Motor neuron (in vitro differentiated cells): ENCODE measurements around the gene SEC22A. TPM values are rescaled to one million over a fixed set of nuclear protein-coding genes. Genes with fewer than 3 reads are reported as not detected.
A peak's percentile ranks its signal among the peaks of the same experiment; 100 is the strongest.

ENCODE experiments used
- ATAC-seq, 8 experiments: fragments of 200-7000 bp; cut with Tn5 transposase; replicated peaks in 6 of 8; 2 replicates each; pipeline ENCODE4 v1.8.0; 2021; ENCODE audit warnings: mild to moderate bottlenecking in 8 of 8, moderate library complexity in 8 of 8
- H3K27ac ChIP-seq, 2 donors: fragments of 250-450 bp; sonication (Bioruptor Pico); 2 replicates each; pipeline ENCODE4 v1.9.0; 2021; ENCODE audit warnings: antibody characterized with exemption in 2 of 2, mild to moderate bottlenecking in 2 of 2, moderate library complexity in 1 of 2
- H3K4me1 ChIP-seq, 2 donors: fragments of 250-450 bp; sonication (Bioruptor Pico); replicated peaks in 1 of 2; 2 replicates each; pipeline ENCODE4 v1.6.1; 2021; ENCODE audit warnings: antibody characterized with exemption in 2 of 2, mild to moderate bottlenecking in 2 of 2, moderate library complexity in 1 of 2
- H3K4me3 ChIP-seq, 5 donors: fragments of 250-450 bp; sonication (Bioruptor Pico); 2 replicates each; pipeline ENCODE4 v1.9.0; 2021; ENCODE audit warnings: antibody characterized with exemption in 5 of 5, mild to moderate bottlenecking in 5 of 5, moderate library complexity in 4 of 5
- WGBS, 10 experiments: fragments of 450-650 bp; shearing (Covaris generic); methylation state at CpG; one replicate each; pipeline ENCODE4 v1.0.0; 2022; 5-methylcytosine and 5-hydroxymethylcytosine counted together
- in situ Hi-C, 9 experiments: fragments of 400-800 bp; cut with MboI; loops; one replicate each; pipeline ENCODE4 v1.15.0; 2021; ENCODE audit warnings: low sequenced_read_pairs in 9 of 9, low pct_unique_long_range_greater_than_20kb in 2 of 9; ENCODE audit not compliant: unreplicated experiment in 9 of 9
- total RNA-seq, 8 experiments: library from RNA; unstranded; fragments of 300-600 nt; gene quantifications; 2 replicates each; pipeline versions ENCODE4 v1.2.3 to v1.2.4, GENCODE V29; 2022

Gene SEC22A
- total RNA-seq, 8 experiments from 2014 or later: 17.8 to 29.2 (median 20.4) TPM

GRCh38 chr3:123277106-123277505 is 75.4 kb downstream of the SEC22A start:
- no peak overlapping the region for H3K27ac ChIP-seq
- H3K4me3 ChIP-seq: no peak overlapping the region
- no peak for ATAC-seq
- WGBS, 10 experiments: 20 to 100% (median 91%) methylated on average over 1 to 6 of the region's 6 CpGs; no CpG with 5 or more reads in 2 of the 10 experiments
- H3K4me1 ChIP-seq: no peaks in the 10 kb centered on the region
- in situ Hi-C loops: no loop called here

GRCh38 chr3:123278446-123278845 is 76.7 kb downstream of the SEC22A start:
- in situ Hi-C loops: no loop called here
- Histone ChIP-seq H3K4me3 (no peak overlapping the region), H3K27ac (no peak overlapping the region), H3K4me1 (no peaks in the 10 kb centered on the region)
- ATAC-seq: no peak
- 72 to 100% (median 100%) methylated on average over 1 to 3 of the region's 5 CpGs; no CpG with 5 or more reads in 7 of the 10 experiments for WGBS, 10 experiments

GRCh38 chr3:123279121-123279520 is 77.4 kb downstream of the SEC22A start:
- in situ Hi-C loops: no loop called here
- WGBS, 10 experiments: 40 to 100% (median 83%) methylated on average over 1 to 6 of the region's 7 CpGs; no CpG with 5 or more reads in 4 of the 10 experiments
- Histone ChIP-seq H3K4me3 (no peak overlapping the region), H3K27ac (no peak overlapping the region), H3K4me1 (no peaks in the 10 kb centered on the region)
- no peak for ATAC-seq

GRCh38 chr3:123281406-123281805 is 79.7 kb downstream of the SEC22A start:
- in situ Hi-C loops: no loop called here
- no peaks in the 10 kb centered on the region for H3K4me1 ChIP-seq
- H3K27ac ChIP-seq: no peak overlapping the region
- WGBS, 10 experiments: 33 to 91% (median 44%) methylated on average over 1 to 3 of the region's 3 CpGs; no CpG with 5 or more reads in 7 of the 10 experiments
- no peak overlapping the region for H3K4me3 ChIP-seq
- ATAC-seq: no peak

- no peak for ATAC-seq
- no peak overlapping the region for H3K27ac ChIP-seq
Measured at GRCh38 chr3:123281929-123282328, 80.2 kb downstream of the SEC22A start.

GRCh38 chr3:123282461-123282860 is 80.7 kb downstream of the SEC22A start:
- in situ Hi-C loops: no loop called here
- Histone ChIP-seq H3K4me1 (no peaks in the 10 kb centered on the region), H3K4me3 (no peak overlapping the region), H3K27ac (no peak overlapping the region)
- 48 to 100% (median 75%) methylated on average over 2 to 8 of the region's 8 CpGs; no CpG with 5 or more reads in 2 of the 10 experiments for WGBS, 10 experiments
- ATAC-seq: no peak

More at GRCh38 chr3:123281929-123282328, 80.2 kb downstream of the SEC22A start:
- 100% methylated on average over 1 of the region's 2 CpGs; no CpG with 5 or more reads in 8 of the 10 experiments for WGBS, 10 experiments
- Histone ChIP-seq H3K4me3 (no peak overlapping the region), H3K4me1 (no peaks in the 10 kb centered on the region)
- in situ Hi-C loops: no loop called here

- no peak for ATAC-seq
- WGBS, 10 experiments: 60 to 92% (median 92%) methylated on average over 1 to 4 of the region's 9 CpGs; no CpG with 5 or more reads in 7 of the 10 experiments
- in situ Hi-C loops: no loop called here
- H3K4me1 ChIP-seq: no peaks in the 10 kb centered on the region
- H3K27ac ChIP-seq: no peak overlapping the region
- no peak overlapping the region for H3K4me3 ChIP-seq
Measured at GRCh38 chr3:123283074-123283473, 81.3 kb downstream of the SEC22A start.

- no peak for ATAC-seq
- H3K27ac ChIP-seq: no peak overlapping the region
- in situ Hi-C loops: no loop called here
- WGBS, 10 experiments: 60 to 100% (median 80%) methylated on average over 1 to 14 of the region's 17 CpGs
- H3K4me1 ChIP-seq: no peaks in the 10 kb centered on the region
- no peak overlapping the region for H3K4me3 ChIP-seq
Measured at GRCh38 chr3:123283657-123284398, 82.1 kb downstream of the SEC22A start.

GRCh38 chr3:123284399-123285010 is 82.8 kb downstream of the SEC22A start:
- WGBS, 10 experiments: 78 to 100% (median 82%) methylated on average over 1 to 8 of the region's 18 CpGs; no CpG with 5 or more reads in 5 of the 10 experiments
- no peaks in the 10 kb centered on the region for H3K4me1 ChIP-seq
- no peak overlapping the region for H3K27ac ChIP-seq
- no peak overlapping the region for H3K4me3 ChIP-seq
- in situ Hi-C loops: no loop called here
- no peak for ATAC-seq

- no peak overlapping the region for H3K4me3 ChIP-seq
- H3K27ac ChIP-seq: no peak overlapping the region
- ATAC-seq: no peak
- no peaks in the 10 kb centered on the region for H3K4me1 ChIP-seq
- in situ Hi-C loops: no loop called here
- 20 to 80% (median 48%) methylated on average over 1 to 6 of the region's 9 CpGs; no CpG with 5 or more reads in 6 of the 10 experiments for WGBS, 10 experiments
Measured at GRCh38 chr3:123285066-123285465, 83.3 kb downstream of the SEC22A start.

GRCh38 chr3:123285479-123285878 is 83.7 kb downstream of the SEC22A start:
- 0 to 91% (median 82%) methylated on average over 1 to 4 of the region's 4 CpGs; no CpG with 5 or more reads in 7 of the 10 experiments for WGBS, 10 experiments
- in situ Hi-C loops: no loop called here
- Histone ChIP-seq H3K27ac (no peak overlapping the region), H3K4me1 (no peaks in the 10 kb centered on the region), H3K4me3 (no peak overlapping the region)
- no peak for ATAC-seq

- Histone ChIP-seq H3K4me1 (no peaks in the 10 kb centered on the region), H3K4me3 (no peak overlapping the region), H3K27ac (no peak overlapping the region)
- in situ Hi-C loops: no loop called here
- 56 to 80% methylated on average over 1 to 2 of the region's 4 CpGs; no CpG with 5 or more reads in 8 of the 10 experiments for WGBS, 10 experiments
- ATAC-seq: peak in 2 of 8 experiments; percentile 13 to 44
Measured at GRCh38 chr3:123285931-123286307, 84.2 kb downstream of the SEC22A start.

GRCh38 chr3:123286308-123287023 is 84.7 kb downstream of the SEC22A start:
- H3K4me3 ChIP-seq: no peak overlapping the region
- 14 to 91% (median 65%) methylated on average over 1 to 8 of the region's 16 CpGs; no CpG with 5 or more reads in 6 of the 10 experiments for WGBS, 10 experiments
- in situ Hi-C loops: no loop called here
- H3K27ac ChIP-seq: no peak overlapping the region
- no peaks in the 10 kb centered on the region for H3K4me1 ChIP-seq
- ATAC-seq: peak; percentile 51 to 98 (median 76)
